ENCODE data around the gene CPSF3.
"Not testable (repeated sequence)": the region's sequence is repeated elsewhere in the genome, so short reads cannot be mapped to it uniquely, and the experiment has no call there.

The CPSF3 gene

GRCh38 chr2:9472511-9472910 is 49.1 kb downstream of the CPSF3 start:
- DNase-seq: no peak

- no peak for DNase-seq
Measured at GRCh38 chr2:9473308-9473984, 50.0 kb downstream of the CPSF3 start.

DNA sequence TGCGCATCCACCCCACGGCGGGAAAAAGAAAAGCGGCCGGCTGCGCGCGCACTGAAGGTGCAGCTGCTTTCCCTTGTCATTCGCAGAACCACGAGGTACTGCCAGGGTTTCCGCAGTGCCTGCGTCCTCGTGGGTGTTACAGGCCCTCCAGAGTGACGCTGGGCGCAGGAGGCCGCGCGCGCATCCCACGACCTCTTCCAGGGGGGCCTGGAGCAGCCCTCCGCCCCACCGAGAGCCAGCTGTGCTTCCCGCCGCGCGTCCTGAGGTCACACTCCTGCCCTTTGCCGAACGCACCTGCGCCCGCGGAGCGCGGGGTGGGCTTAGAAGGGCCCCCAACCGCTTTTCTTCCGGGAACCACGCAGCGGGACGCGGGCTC is 50.5 kb downstream of the CPSF3 start:
- no peak for DNase-seq

- no peak for DNase-seq
Measured at GRCh38 chr2:9474361-9475057, 51.1 kb downstream of the CPSF3 start, which contains the start of gene IAH1. Gene IAH1 (plus strand): TSS chr2:9474551. CDS start chr2:9474567, 16 bp downstream.

- DNase-seq: no peak
Measured at GRCh38 chr2:9477914-9478313, 54.5 kb downstream of the CPSF3 start.

DNA sequence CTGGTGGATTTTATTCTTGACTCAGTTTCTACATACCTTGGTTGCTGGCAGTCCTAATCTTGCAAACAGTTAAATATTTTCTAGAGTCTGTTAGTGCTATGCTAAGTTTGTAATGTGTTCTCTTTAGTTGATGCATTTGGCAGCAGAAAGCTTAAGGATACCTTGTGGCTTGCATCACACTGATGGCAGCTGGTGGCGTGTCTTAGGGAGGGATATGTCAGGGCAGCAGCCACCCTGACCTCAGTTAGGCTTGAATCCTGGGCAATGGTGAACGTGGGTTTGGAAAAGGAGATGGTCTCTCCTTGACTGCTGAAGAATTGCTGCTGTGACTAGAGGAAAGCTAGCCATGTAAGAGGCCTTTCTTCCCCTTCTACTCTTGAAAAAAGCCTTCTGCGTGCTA is 55.1 kb downstream of the CPSF3 start:
- no peak for DNase-seq

- DNase-seq: no peak
Measured at GRCh38 chr2:9480157-9480556, 56.7 kb downstream of the CPSF3 start.

- no peak for DNase-seq
Measured at GRCh38 chr2:9483107-9483506, 59.7 kb downstream of the CPSF3 start.

- DNase-seq: no peak
Measured at GRCh38 chr2:9484533-9484932, 61.1 kb downstream of the CPSF3 start.

- DNase-seq: no peak
Measured at GRCh38 chr2:9488583-9489547, 65.4 kb downstream of the CPSF3 start.

DNA sequence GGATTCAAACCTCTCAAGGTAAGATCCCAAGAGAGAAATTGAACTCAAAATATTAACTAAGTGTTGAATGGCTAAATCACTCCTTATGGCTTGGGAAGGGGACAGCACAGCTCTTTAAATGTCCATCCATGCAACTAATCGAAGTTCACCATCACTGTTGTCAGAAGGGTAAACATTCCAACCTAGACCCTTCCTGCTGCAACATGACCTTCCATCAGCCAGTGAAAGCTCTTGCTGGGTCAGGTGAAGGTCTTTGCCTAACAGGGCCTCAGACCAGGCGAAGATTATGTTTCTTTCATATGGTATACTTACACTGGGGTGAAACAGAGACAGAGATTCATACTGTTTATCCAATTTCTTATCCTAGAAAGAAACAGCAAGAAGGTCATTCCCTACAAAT is 67.3 kb downstream of the CPSF3 start:
- DNase-seq: no peak

DNA sequence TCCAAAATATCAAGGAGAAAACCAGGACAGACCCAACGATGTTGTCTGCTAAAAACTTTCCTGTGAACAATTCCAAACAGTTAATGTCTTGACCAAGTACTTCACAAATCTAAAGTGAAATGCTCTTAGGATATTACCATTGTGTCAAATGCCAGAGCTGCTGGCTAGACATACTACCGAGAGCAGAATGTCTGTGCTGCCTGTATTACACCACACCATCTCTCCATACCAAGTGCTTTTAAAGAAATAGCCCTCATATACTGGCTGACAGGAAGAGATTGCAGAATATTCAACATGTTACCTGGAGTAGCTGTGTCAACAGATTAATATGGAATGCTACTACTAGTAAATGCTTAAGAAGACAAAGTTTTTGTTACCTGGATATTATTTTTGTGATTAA is 69.5 kb downstream of the CPSF3 start:
- no peak for DNase-seq

GRCh38 chr2:9493478-9493877 is 70.0 kb downstream of the CPSF3 start:
- no peak for DNase-seq

GRCh38 chr2:9494081-9494480 is 70.6 kb downstream of the CPSF3 start:
- no peak for DNase-seq

- no peak for DNase-seq
Measured at GRCh38 chr2:9497017-9497416, 73.6 kb downstream of the CPSF3 start.

GRCh38 chr2:9498210-9498609 is 74.8 kb downstream of the CPSF3 start:
- no peak for DNase-seq

- no peak for DNase-seq
Measured at GRCh38 chr2:9508931-9509330, 85.5 kb downstream of the CPSF3 start.

- DNase-seq: not testable (repeated sequence)
Measured at GRCh38 chr2:9513946-9514345, 90.5 kb downstream of the CPSF3 start.

GRCh38 chr2:9517118-9517782 is 93.8 kb downstream of the CPSF3 start:
- no peak for DNase-seq

DNA sequence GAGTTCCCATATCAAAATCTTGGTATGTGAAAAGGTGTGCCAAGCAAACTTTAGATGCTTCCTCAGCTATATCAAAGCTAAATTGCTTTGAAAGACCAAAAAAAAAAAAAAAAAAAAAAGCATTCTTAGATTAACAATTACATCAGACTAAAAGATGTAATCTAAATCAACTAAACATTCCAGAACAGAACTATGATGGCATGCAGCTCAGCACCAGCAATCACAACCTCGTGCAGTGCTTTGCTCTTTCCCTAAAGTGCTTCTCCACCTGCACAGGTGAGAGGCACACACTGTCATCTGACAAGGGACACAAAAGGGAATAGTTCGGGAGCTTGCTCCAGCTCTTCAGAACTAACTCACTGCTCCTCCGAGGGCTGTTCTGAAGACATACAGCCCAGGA is 94.7 kb downstream of the CPSF3 start:
- DNase-seq: no peak

DNA sequence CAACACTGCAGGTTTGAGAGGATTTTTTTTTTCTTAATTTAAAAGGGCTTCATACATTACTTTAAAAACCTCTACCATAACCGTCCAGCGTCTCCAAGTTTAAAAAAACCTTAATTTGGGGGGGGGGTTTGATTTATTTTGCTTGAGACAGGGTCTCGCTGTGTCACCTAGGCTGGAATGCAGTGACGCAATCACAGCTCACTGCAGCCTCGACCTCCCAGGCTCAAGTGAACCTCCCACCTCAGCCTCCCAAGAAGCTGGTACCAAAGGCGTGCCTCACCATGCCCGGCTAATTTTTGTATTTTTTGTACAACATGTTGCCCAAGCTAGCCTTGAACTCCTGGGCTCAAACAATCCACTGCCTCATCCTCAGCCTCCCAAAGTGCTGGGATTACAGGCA is 95.3 kb downstream of the CPSF3 start:
- no peak for DNase-seq

- DNase-seq: no peak
Measured at GRCh38 chr2:9519250-9519649, 95.8 kb downstream of the CPSF3 start.

All from GF-D8 (cell line).